GM18526 (cell line): ENCODE results near the gene GCSAM.

ENCODE experiments used
- POLR2A ChIP-seq: IDR thresholded peaks from 3 replicates; pipeline ENCODE4 v1.6.1; 2011; ENCODE audit not compliant: insufficient read length; ENCODE audit errors: extremely low read depth

The GCSAM gene

GRCh38 chr3:112074006-112074405, 59.0 kb downstream of the GCSAM start:
- no peak for TF ChIP-seq POLR2A
